ENCODE results near the gene ABCB9. TPM values are rescaled to one million over a fixed set of nuclear protein-coding genes. Genes with fewer than 3 reads are reported as not detected.
A peak's percentile ranks its signal among the peaks of the same experiment; 100 is the strongest.

Gene ABCB9
- total RNA-seq, 2 donors from 2014 or later = 4.3 to 4.5 TPM

DNA sequence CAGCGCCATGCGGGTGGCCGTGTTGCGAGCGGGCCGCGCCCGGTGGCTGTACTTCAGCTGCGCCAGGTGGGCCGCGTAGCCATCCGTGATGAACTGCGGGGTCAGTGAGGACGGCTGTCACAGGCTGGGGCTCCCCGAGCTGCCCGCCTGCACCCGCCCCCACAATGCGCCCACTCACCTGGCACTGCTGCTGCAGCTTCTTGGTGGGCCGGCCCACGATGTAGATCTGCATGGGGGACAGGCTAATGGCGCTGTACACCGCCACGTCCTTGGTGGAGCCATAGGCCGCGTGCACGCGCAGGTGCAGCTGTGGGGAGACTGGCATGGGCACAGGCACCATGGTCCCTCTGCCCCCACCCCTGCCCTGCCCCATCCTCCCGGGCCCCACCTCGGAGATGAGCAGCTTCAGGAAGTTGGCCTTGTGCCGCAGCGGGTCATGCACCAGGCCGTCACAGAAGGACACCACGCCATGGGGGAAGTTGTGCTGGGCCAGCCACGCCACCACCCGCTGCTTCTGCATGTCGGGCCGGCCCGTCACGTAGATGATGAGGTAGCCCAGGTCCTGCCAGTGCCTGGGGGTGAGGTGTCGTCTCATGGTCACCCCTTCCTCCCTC lies 20.1 kb upstream of the ABCB9 start:
- H3K9ac ChIP-seq (ENCODE audit: low read depth in 2 of 2, low read length in 2 of 2) = no peak overlapping the region
- no peak for DNase-seq
- TF ChIP-seq CTCF (IDR thresholded peaks at IDR 0.05) = no peak
- H3K4me1 ChIP-seq = peaks cover 10% of the 10 kb centered on the region
- no peaks in the 10 kb centered on the region for H3K27me3 ChIP-seq
- intact Hi-C loops (cut with DNase I) = no loop called here
- no peak overlapping the region for H3K4me3 ChIP-seq
- no peak overlapping the region for H3K27ac ChIP-seq
- H3K36me3 ChIP-seq = no peaks in the 10 kb centered on the region
- no peaks in the 10 kb centered on the region for H3K9me3 ChIP-seq

- no peaks in the 10 kb centered on the region for H3K9me3 ChIP-seq
- no peak for DNase-seq
- H3K4me1 ChIP-seq = peaks cover 12% of the 10 kb centered on the region
- peak overlapping the region in 1 of 2 donors; percentile 19 for H3K9ac ChIP-seq (ENCODE audit: low read depth in 2 of 2, low read length in 2 of 2)
- H3K36me3 ChIP-seq = no peaks in the 10 kb centered on the region
- H3K4me3 ChIP-seq = no peak overlapping the region
- TF ChIP-seq CTCF (IDR thresholded peaks at IDR 0.05) = no peak
- intact Hi-C loops (cut with DNase I) = no loop called here
- no peak overlapping the region for H3K27ac ChIP-seq
- H3K27me3 ChIP-seq = no peaks in the 10 kb centered on the region
These were observed 19.3 kb upstream of the ABCB9 start for GRCh38 chr12:122985338-122986257.

- Histone ChIP-seq H3K36me3 (no peaks in the 10 kb centered on the region), H3K9me3 (no peaks in the 10 kb centered on the region), H3K27me3 (no peaks in the 10 kb centered on the region), H3K9ac (ENCODE audit: low read depth in 2 of 2, low read length in 2 of 2) (peak overlapping the region in 1 of 2 donors; percentile 34), H3K4me3 (no peak overlapping the region), H3K4me1 (peaks cover 13% of the 10 kb centered on the region), H3K27ac (no peak overlapping the region)
- intact Hi-C loops (cut with DNase I) = loop anchor here (5.0 kb wide), 1 partner anchor 253 kb away; no protein-coding TSS in a partner anchor
- DNase-seq = no peak
- TF ChIP-seq CTCF (IDR thresholded peaks at IDR 0.05) = no peak
These were observed 18.5 kb upstream of the ABCB9 start for GRCh38 chr12:122984612-122985337.

- no peak for DNase-seq
- Histone ChIP-seq H3K27me3 (no peaks in the 10 kb centered on the region), H3K4me3 (no peak overlapping the region), H3K9ac (ENCODE audit: low read depth in 2 of 2, low read length in 2 of 2) (no peak overlapping the region), H3K27ac (no peak overlapping the region), H3K4me1 (peaks cover 21% of the 10 kb centered on the region), H3K36me3 (no peaks in the 10 kb centered on the region), H3K9me3 (no peaks in the 10 kb centered on the region)
- intact Hi-C loops (cut with DNase I) = loop anchor here (5.0 kb wide), 1 partner anchor 253 kb away; no protein-coding TSS in a partner anchor
- no peak for TF ChIP-seq CTCF (IDR thresholded peaks at IDR 0.05)
These were observed 17.7 kb upstream of the ABCB9 start for GRCh38 chr12:122983789-122984515.

Measured in colonic mucosa (tissue), 4 donors.